ENCODE results near the gene PPP1R26. TPM values are rescaled to one million over a fixed set of nuclear protein-coding genes. Genes with fewer than 3 reads are reported as not detected.

PPP1R26 gene
- total and polyA plus RNA-seq, 2 experiments from 2014 or later = 10.7 to 49.8 TPM

DNA sequence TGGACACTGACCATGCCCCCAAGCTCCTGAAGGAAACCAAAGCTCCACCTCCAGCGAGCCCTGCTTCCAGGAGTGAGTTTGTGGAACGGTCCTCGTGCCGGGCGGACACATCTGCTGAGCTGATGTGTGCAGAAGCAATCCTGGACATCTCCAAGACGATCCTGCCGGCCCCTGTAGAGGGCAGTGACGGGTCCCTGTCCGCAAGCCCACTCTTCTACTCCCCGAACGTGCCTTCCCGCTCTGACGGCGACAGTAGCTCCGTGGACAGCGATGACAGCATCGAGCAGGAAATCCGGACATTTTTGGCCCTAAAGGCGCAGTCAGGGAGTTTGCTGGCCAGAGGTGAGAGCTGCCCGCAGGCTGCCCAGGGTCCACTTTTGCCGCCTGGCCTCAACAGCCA is 6.2 kb downstream of the PPP1R26 start (continued):
- TF ChIP-seq, protein P1, sequence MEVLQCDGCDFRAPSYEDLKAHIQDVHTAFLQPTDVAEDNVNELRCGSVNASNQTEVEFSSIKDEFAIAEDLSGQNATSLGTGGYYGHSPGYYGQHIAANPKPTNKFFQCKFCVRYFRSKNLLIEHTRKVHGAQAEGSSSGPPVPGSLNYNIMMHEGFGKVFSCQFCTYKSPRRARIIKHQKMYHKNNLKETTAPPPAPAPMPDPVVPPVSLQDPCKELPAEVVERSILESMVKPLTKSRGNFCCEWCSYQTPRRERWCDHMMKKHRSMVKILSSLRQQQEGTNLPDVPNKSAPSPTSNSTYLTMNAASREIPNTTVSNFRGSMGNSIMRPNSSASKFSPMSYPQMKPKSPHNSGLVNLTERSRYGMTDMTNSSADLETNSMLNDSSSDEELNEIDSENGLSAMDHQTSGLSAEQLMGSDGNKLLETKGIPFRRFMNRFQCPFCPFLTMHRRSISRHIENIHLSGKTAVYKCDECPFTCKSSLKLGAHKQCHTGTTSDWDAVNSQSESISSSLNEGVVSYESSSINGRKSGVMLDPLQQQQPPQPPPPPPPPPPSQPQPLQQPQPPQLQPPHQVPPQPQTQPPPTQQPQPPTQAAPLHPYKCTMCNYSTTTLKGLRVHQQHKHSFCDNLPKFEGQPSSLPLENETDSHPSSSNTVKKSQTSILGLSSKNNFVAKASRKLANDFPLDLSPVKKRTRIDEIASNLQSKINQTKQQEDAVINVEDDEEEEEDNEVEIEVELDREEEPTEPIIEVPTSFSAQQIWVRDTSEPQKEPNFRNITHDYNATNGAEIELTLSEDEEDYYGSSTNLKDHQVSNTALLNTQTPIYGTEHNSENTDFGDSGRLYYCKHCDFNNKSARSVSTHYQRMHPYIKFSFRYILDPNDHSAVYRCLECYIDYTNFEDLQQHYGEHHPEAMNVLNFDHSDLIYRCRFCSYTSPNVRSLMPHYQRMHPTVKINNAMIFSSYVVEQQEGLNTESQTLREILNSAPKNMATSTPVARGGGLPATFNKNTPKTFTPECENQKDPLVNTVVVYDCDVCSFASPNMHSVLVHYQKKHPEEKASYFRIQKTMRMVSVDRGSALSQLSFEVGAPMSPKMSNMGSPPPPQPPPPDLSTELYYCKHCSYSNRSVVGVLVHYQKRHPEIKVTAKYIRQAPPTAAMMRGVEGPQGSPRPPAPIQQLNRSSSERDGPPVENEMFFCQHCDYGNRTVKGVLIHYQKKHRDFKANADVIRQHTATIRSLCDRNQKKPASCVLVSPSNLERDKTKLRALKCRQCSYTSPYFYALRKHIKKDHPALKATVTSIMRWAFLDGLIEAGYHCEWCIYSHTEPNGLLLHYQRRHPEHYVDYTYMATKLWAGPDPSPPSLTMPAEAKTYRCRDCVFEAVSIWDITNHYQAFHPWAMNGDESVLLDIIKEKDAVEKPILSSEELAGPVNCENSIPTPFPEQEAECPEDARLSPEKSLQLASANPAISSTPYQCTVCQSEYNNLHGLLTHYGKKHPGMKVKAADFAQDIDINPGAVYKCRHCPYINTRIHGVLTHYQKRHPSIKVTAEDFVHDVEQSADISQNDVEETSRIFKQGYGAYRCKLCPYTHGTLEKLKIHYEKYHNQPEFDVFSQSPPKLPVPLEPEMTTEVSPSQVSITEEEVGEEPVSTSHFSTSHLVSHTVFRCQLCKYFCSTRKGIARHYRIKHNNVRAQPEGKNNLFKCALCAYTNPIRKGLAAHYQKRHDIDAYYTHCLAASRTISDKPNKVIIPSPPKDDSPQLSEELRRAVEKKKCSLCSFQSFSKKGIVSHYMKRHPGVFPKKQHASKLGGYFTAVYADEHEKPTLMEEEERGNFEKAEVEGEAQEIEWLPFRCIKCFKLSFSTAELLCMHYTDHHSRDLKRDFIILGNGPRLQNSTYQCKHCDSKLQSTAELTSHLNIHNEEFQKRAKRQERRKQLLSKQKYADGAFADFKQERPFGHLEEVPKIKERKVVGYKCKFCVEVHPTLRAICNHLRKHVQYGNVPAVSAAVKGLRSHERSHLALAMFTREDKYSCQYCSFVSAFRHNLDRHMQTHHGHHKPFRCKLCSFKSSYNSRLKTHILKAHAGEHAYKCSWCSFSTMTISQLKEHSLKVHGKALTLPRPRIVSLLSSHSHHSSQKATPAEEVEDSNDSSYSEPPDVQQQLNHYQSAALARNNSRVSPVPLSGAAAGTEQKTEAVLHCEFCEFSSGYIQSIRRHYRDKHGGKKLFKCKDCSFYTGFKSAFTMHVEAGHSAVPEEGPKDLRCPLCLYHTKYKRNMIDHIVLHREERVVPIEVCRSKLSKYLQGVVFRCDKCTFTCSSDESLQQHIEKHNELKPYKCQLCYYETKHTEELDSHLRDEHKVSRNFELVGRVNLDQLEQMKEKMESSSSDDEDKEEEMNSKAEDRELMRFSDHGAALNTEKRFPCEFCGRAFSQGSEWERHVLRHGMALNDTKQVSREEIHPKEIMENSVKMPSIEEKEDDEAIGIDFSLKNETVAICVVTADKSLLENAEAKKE (CRISPR knock-in tag; IDR thresholded peaks at IDR 0.05) = no peak
- TF ChIP-seq, protein P2, sequence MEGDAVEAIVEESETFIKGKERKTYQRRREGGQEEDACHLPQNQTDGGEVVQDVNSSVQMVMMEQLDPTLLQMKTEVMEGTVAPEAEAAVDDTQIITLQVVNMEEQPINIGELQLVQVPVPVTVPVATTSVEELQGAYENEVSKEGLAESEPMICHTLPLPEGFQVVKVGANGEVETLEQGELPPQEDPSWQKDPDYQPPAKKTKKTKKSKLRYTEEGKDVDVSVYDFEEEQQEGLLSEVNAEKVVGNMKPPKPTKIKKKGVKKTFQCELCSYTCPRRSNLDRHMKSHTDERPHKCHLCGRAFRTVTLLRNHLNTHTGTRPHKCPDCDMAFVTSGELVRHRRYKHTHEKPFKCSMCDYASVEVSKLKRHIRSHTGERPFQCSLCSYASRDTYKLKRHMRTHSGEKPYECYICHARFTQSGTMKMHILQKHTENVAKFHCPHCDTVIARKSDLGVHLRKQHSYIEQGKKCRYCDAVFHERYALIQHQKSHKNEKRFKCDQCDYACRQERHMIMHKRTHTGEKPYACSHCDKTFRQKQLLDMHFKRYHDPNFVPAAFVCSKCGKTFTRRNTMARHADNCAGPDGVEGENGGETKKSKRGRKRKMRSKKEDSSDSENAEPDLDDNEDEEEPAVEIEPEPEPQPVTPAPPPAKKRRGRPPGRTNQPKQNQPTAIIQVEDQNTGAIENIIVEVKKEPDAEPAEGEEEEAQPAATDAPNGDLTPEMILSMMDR (conservative IDR thresholded peaks at IDR 0.05; ENCODE audit: low read depth in 2 of 2) = no peak; a peak in 1 of 4 replicates
- TF ChIP-seq EZH2 (IDR thresholded peaks at IDR 0.05; ENCODE audit: low read depth, unreplicated experiment) = no peak

DNA sequence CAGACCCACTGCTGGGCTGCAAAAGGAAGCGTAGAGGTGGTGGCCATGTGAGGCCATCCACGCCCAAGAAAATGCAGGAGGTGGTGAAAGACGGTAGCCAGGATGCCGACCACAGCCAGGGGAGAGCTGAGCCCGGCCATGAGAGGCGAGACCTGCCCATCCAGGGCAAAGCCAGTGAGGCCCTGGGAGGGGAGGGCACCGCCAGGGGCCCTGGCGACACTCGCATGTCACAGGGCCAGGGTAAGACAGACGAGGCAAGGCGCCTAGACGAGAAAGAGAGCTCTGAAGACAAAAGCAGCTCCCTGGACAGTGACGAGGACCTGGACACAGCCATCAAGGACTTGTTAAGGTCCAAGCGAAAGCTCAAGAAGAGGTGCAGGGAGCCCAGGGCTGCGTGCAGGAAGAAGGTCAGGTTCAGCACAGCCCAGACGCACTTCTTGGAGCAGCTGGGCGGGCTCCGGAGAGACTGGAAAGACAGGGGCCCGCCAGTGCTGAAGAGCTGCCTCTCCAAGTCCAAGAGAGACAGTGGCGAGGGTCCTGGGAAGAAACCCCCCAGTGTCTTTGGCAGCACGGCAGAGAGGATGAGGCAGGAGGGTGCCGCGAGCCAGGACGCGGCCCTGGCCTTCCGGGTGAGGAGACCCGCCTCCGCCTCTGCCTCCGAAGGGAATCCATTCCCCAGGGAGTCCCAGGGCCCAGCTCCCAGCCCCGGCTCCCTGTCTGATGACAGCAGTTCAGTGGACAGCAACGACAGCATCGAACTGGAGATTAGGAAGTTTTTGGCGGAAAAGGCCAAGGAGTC is 6.9 kb downstream of the PPP1R26 start:
- TF ChIP-seq POLR2AphosphoS5 (IDR thresholded peaks at IDR 0.05; ENCODE audit: low read depth) (no peak), JUNB (IDR thresholded peaks at IDR 0.05; ENCODE audit: unreplicated experiment) (no peak), EZH2phosphoT487 (IDR thresholded peaks at IDR 0.05; ENCODE audit: unreplicated experiment) (no peak), NANOG (IDR thresholded peaks at IDR 0.05; ENCODE audit: borderline replicate concordance) (no peak), ZNF114 (CRISPR knock-in tag; IDR thresholded peaks at IDR 0.05) (no peak), STAT1 (IDR thresholded peaks at IDR 0.05; ENCODE audit: unreplicated experiment) (no peak), CREB1 (CRISPR knock-in tag; IDR thresholded peaks at IDR 0.05; ENCODE audit: low read depth) (no peak)
- TF ChIP-seq, protein P2 (conservative IDR thresholded peaks at IDR 0.05; ENCODE audit: low read depth in 2 of 2) = no peak
- TF ChIP-seq, protein P3, sequence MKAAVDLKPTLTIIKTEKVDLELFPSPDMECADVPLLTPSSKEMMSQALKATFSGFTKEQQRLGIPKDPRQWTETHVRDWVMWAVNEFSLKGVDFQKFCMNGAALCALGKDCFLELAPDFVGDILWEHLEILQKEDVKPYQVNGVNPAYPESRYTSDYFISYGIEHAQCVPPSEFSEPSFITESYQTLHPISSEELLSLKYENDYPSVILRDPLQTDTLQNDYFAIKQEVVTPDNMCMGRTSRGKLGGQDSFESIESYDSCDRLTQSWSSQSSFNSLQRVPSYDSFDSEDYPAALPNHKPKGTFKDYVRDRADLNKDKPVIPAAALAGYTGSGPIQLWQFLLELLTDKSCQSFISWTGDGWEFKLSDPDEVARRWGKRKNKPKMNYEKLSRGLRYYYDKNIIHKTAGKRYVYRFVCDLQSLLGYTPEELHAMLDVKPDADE (IDR thresholded peaks at IDR 0.05) = no peak

More for the DNA sequence above, 6.9 kb downstream of the PPP1R26 start:
- Histone ChIP-seq H4K20me1 (replicated peaks; ENCODE audit: insufficient read depth) (peaks cover 4% of the 10 kb centered on the region; the same call in 1 of the 2 replicates), H3K4me3 (no peak overlapping the region), H2AFZ (no peak overlapping the region), H3K27ac (ENCODE audit: low read depth) (no peak overlapping the region), H3K36me3 (ENCODE audit: insufficient read depth) (peaks cover 7% of the 10 kb centered on the region; the same call in 1 of the 2 replicates), H3K79me2 (replicated peaks; ENCODE audit: insufficient read depth) (peaks cover 15% of the 10 kb centered on the region), H3F3A (replicated peaks; ENCODE audit: low read depth) (no peaks in the 10 kb centered on the region), H3K27me3 (ENCODE audit: insufficient read depth) (no peaks in the 10 kb centered on the region), H3K4me2 (no peak overlapping the region), H3K4me1 (ENCODE audit: insufficient read depth) (peaks cover 5% of the 10 kb centered on the region; the same call in 1 of the 2 replicates), H3K9me2 (ENCODE audit: insufficient read depth) (no peaks in the 10 kb centered on the region)
- Mint-ChIP-seq H3K4me1 (peaks cover 6% of the 10 kb centered on the region), H3K27me3 (ENCODE audit: insufficient read depth, low read depth, poor library complexity) (peaks cover 2% of the 10 kb centered on the region), H3K4me3 (no peak overlapping the region), H3K27ac (no peak overlapping the region), H3K9me3 (no peaks in the 10 kb centered on the region), H3K36me3 (ENCODE audit: low read depth) (peaks cover 44% of the 10 kb centered on the region)
- DNase-seq (ENCODE audit: low spot score) (no peak), ATAC-seq (no peak)

Data from GM23338 (cell line).